ENCODE data around the gene SNAPC5.

The SNAPC5 gene

DNA sequence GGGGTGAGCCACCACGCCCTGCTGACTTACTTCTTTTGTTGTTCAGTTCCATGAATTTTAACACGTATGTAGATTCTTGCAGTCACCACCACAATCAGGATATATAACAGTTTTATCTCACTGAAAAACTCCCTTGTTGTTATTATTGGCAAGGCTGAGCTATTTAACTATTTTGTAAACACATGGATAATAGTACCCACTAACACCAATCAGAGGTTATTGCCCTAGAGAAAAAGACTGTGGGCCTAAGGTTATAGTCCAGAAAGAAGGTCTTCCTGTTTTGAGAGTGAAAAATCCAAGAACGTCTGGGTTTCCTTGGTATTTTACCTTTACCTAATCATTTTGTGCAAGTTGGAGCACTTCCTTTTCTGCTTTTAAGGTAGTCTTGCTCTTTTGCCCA lies 17.0 kb upstream of the SNAPC5 start:
- TF ChIP-seq CEBPB (IDR thresholded peaks at IDR 0.05) (no peak), TEAD4 (IDR thresholded peaks at IDR 0.05) (no peak), RAD21 (IDR thresholded peaks at IDR 0.05; ENCODE audit: low read depth) (no peak), ZBTB7A (IDR thresholded peaks at IDR 0.05; ENCODE audit: low read depth) (no peak), EGR1 (IDR thresholded peaks at IDR 0.05) (no peak), TAF1 (IDR thresholded peaks at IDR 0.05; ENCODE audit: low read depth) (no peak), CREB1 (IDR thresholded peaks at IDR 0.05; ENCODE audit: low read depth) (no peak), FOXM1 (IDR thresholded peaks at IDR 0.05; ENCODE audit: borderline replicate concordance, low read depth) (no peak), YY1 (IDR thresholded peaks at IDR 0.05; ENCODE audit: low read depth) (no peak), EP300 (IDR thresholded peaks at IDR 0.05; ENCODE audit: borderline replicate concordance) (no peak), TCF12 (IDR thresholded peaks at IDR 0.05; ENCODE audit: low read depth) (no peak), NFIC (IDR thresholded peaks at IDR 0.05) (no peak)
- TF ChIP-seq, protein P1, sequence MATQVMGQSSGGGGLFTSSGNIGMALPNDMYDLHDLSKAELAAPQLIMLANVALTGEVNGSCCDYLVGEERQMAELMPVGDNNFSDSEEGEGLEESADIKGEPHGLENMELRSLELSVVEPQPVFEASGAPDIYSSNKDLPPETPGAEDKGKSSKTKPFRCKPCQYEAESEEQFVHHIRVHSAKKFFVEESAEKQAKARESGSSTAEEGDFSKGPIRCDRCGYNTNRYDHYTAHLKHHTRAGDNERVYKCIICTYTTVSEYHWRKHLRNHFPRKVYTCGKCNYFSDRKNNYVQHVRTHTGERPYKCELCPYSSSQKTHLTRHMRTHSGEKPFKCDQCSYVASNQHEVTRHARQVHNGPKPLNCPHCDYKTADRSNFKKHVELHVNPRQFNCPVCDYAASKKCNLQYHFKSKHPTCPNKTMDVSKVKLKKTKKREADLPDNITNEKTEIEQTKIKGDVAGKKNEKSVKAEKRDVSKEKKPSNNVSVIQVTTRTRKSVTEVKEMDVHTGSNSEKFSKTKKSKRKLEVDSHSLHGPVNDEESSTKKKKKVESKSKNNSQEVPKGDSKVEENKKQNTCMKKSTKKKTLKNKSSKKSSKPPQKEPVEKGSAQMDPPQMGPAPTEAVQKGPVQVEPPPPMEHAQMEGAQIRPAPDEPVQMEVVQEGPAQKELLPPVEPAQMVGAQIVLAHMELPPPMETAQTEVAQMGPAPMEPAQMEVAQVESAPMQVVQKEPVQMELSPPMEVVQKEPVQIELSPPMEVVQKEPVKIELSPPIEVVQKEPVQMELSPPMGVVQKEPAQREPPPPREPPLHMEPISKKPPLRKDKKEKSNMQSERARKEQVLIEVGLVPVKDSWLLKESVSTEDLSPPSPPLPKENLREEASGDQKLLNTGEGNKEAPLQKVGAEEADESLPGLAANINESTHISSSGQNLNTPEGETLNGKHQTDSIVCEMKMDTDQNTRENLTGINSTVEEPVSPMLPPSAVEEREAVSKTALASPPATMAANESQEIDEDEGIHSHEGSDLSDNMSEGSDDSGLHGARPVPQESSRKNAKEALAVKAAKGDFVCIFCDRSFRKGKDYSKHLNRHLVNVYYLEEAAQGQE (IDR thresholded peaks at IDR 0.05; ENCODE audit: low read depth): no peak
- TF ChIP-seq, protein P2, sequence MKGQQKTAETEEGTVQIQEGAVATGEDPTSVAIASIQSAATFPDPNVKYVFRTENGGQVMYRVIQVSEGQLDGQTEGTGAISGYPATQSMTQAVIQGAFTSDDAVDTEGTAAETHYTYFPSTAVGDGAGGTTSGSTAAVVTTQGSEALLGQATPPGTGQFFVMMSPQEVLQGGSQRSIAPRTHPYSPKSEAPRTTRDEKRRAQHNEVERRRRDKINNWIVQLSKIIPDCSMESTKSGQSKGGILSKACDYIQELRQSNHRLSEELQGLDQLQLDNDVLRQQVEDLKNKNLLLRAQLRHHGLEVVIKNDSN (IDR thresholded peaks at IDR 0.05): no peak
- TF ChIP-seq, protein P3, sequence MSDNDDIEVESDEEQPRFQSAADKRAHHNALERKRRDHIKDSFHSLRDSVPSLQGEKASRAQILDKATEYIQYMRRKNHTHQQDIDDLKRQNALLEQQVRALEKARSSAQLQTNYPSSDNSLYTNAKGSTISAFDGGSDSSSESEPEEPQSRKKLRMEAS (IDR thresholded peaks at IDR 0.05): no peak

DNA sequence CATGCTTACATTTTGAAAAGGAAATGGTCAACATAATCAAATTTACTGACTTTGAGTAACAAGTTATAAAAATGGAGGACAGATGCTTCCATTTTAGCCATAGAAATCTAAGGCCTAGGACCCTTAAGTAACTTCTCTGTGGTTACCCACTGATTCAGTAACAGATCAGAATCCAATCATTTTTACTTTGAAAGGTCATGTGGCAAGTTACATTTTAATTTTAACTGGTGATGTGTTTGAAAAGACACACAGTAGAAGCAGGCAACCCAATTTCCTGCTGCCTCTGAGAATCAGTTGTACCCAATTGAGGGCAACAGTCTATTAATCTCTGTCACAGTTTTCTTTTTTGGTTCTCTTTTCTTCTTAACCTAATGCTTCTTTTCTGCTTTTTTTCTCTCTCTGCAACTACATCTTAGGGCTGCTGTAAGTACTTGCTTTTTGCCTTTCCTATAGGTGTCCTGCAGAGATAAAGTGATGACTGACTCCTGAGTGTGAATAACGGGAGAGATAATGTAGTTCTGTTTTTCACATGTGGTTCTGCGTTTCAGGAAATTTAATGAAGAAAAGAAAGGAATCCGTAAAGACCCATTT lies 10.8 kb upstream of the SNAPC5 start:
- TF ChIP-seq TCF12 (IDR thresholded peaks at IDR 0.05; ENCODE audit: low read depth): no peak
- TF ChIP-seq EP300 (IDR thresholded peaks at IDR 0.05; ENCODE audit: borderline replicate concordance): no peak
- TF ChIP-seq CEBPB (IDR thresholded peaks at IDR 0.05): no peak
- TF ChIP-seq TAF1 (IDR thresholded peaks at IDR 0.05; ENCODE audit: low read depth): no peak
- TF ChIP-seq, protein P1 (IDR thresholded peaks at IDR 0.05; ENCODE audit: low read depth): no peak
- no peak for TF ChIP-seq YY1 (IDR thresholded peaks at IDR 0.05; ENCODE audit: low read depth)
- TF ChIP-seq, protein P2 (IDR thresholded peaks at IDR 0.05): no peak
- no peak for TF ChIP-seq ZBTB7A (IDR thresholded peaks at IDR 0.05; ENCODE audit: low read depth)
- TF ChIP-seq TEAD4 (IDR thresholded peaks at IDR 0.05): no peak
- no peak for TF ChIP-seq FOXM1 (IDR thresholded peaks at IDR 0.05; ENCODE audit: borderline replicate concordance, low read depth)

DNA sequence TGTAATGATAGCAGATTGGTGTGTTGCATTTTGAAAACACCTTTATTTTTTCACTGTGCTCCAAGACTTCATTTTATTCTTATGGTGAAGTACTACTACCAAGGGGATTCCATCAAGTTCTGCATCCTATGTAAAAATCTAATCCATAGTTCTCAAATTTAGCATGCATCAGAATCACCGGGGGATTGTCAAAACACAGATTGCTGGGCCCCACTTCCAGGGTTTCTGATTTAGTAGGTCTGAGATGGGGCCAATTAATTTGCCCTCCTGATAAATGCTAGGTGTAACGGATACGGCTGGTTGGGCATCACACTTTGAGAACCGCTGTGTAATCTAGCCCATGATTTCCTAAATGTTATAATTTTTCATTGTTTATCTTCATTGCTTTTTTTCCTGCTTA lies 8.3 kb upstream of the SNAPC5 start:
- TF ChIP-seq EGR1 (IDR thresholded peaks at IDR 0.05): no peak
- TF ChIP-seq TCF12 (IDR thresholded peaks at IDR 0.05; ENCODE audit: low read depth): no peak
- TF ChIP-seq YY1 (IDR thresholded peaks at IDR 0.05; ENCODE audit: low read depth): no peak
- TF ChIP-seq, protein P2 (IDR thresholded peaks at IDR 0.05): no peak
- no peak for TF ChIP-seq CREB1 (IDR thresholded peaks at IDR 0.05; ENCODE audit: low read depth)
- no peak for TF ChIP-seq TAF1 (IDR thresholded peaks at IDR 0.05; ENCODE audit: low read depth)
- TF ChIP-seq, protein P3 (IDR thresholded peaks at IDR 0.05): no peak
- no peak for TF ChIP-seq TEAD4 (IDR thresholded peaks at IDR 0.05)
- no peak for TF ChIP-seq CEBPB (IDR thresholded peaks at IDR 0.05)
- no peak for TF ChIP-seq RAD21 (IDR thresholded peaks at IDR 0.05; ENCODE audit: low read depth)
- no peak for TF ChIP-seq FOXM1 (IDR thresholded peaks at IDR 0.05; ENCODE audit: borderline replicate concordance, low read depth)
- TF ChIP-seq NFIC (IDR thresholded peaks at IDR 0.05): no peak
- TF ChIP-seq, protein P1 (IDR thresholded peaks at IDR 0.05; ENCODE audit: low read depth): no peak
- TF ChIP-seq EP300 (IDR thresholded peaks at IDR 0.05; ENCODE audit: borderline replicate concordance): no peak
- TF ChIP-seq ZBTB7A (IDR thresholded peaks at IDR 0.05; ENCODE audit: low read depth): no peak

DNA sequence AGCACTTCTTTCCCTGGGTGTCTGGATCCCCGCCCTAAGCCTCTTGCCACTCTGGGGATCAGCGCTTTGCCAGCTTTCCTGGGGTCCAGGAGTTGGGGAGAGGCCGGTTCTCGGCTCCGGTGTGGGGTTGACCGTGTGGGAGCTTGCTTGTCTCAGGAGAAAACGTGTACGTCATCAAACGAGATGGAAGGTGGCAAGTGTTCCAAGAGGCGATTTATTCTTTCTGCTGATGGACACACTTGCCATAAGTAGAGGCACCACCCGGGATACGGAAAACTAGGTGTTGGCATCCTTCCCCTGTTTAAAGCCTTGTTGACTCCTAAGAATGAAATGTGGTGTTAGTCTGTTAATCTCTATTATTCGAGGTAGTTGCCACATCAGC lies 7.9 kb upstream of the SNAPC5 start:
- TF ChIP-seq, protein P1 (IDR thresholded peaks at IDR 0.05; ENCODE audit: low read depth): no peak
- TF ChIP-seq EGR1 (IDR thresholded peaks at IDR 0.05) (no peak), YY1 (IDR thresholded peaks at IDR 0.05; ENCODE audit: low read depth) (no peak), EP300 (IDR thresholded peaks at IDR 0.05; ENCODE audit: borderline replicate concordance) (no peak), ZBTB7A (IDR thresholded peaks at IDR 0.05; ENCODE audit: low read depth) (no peak), NFIC (IDR thresholded peaks at IDR 0.05) (no peak), TEAD4 (IDR thresholded peaks at IDR 0.05) (no peak), TAF1 (IDR thresholded peaks at IDR 0.05; ENCODE audit: low read depth) (no peak), CEBPB (IDR thresholded peaks at IDR 0.05) (no peak), TCF12 (IDR thresholded peaks at IDR 0.05; ENCODE audit: low read depth) (no peak), FOXM1 (IDR thresholded peaks at IDR 0.05; ENCODE audit: borderline replicate concordance, low read depth) (no peak), CREB1 (IDR thresholded peaks at IDR 0.05; ENCODE audit: low read depth) (no peak), RAD21 (IDR thresholded peaks at IDR 0.05; ENCODE audit: low read depth) (no peak)
- TF ChIP-seq, protein P3 (IDR thresholded peaks at IDR 0.05): no peak
- TF ChIP-seq, protein P2 (IDR thresholded peaks at IDR 0.05): no peak

All from Ishikawa (cell line).